Measurements from ENCODE around the gene ASF1B. TPM values are rescaled to one million over a fixed set of nuclear protein-coding genes. Genes with fewer than 3 reads are reported as not detected.

Gene ASF1B
- total RNA-seq, 1 experiment from 2014 or later: 102 TPM

DNA sequence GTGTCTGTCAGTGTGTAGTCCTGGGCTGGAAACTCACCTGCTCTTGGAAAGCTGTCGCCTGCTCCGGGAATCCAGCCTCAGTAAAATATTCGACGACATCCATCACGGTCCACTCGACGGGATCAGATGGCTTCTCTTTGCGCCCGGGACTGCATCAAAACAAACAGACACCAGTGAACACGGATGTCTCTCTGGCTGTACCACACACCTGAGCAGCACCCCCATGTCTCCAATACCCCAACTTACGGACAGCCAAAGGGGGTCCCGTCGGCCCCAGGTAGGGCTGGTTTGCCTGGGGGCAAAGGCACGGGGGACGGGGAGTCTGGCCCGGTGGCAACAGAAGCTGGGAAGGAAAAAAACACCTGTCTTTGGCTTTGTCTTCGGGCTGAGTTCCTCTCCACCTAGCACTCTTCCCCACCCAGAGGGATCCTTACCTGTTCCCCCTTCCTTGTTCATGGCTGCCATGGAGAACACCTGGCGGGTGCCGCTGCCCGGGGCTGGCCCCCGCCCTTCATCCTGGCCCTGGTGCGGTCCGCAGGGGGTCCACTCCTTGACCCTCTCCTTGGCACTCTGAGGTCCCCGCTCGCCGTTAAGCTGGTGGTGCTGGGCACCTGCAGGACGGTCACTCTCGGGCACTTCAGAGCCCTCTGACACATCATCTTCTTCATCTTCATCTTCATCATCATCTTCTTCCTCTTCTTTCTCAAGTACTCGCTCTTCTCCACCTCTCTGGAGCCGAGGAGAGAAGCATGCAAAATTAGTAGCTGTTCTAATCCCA is 47.6 kb downstream of the ASF1B start:
- DNase-seq (ENCODE audit: low spot score): no peak

DNA sequence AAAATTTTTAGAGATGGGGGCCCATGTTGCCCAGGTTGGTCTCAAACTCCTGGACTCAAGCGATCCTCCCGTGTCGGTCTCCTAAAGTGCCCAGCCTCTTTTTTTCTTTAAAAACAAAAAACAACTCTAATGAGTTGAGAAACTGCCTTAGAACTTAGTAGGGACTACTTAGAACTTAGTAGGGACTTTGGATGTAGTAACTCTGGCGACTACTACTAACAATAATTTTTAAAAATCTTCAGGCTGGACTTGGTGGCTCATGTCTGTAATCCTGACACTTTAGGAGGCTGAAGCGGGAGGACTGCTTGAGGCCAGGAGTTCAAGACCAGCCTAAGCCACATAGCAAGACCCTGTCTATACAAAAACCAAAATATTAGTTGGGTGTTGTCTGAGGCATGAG is 50.3 kb downstream of the ASF1B start:
- no peak for DNase-seq (ENCODE audit: low spot score)

DNA sequence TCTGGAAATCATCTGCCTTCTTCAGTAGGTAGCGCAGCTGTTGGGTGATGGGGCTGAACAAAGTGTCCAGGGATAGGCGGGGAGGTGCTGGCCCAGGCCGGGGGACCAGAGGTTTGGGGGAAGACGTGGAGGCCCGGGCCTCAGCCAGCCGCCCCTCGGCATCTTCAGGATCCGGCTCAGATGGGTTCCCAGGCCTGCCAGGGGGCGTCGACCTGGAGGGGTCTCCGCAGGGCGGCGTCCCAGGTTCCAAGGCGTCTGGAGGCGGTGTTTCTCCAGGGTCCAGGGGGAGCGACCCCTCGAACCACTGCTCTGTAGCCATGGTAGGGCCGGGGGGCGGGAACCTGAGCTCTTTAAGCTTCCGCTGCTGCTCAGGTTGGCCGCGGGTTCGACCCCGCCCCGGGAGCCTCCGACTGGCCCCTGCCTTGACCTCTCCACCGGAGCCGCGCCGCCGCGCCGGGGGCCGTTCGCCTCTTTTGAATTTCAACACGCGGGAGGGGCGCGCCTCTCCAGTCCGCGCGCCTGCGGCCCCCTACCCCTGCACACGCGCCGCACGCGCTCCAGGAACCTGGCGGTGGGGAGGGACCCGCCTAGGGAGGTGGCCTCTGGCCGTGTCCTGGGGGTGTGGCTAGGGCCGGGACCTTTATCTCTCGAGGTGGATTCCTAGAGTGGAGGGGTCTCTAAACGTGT is 50.9 kb downstream of the ASF1B start, which contains the start of gene C19orf67:
Gene C19orf67 (minus strand): TSS at position 475 of the 687 bp plus-strand sequence. CDS start 156 bp downstream, at position 319.
- DNase-seq (ENCODE audit: low spot score): no peak

DNA sequence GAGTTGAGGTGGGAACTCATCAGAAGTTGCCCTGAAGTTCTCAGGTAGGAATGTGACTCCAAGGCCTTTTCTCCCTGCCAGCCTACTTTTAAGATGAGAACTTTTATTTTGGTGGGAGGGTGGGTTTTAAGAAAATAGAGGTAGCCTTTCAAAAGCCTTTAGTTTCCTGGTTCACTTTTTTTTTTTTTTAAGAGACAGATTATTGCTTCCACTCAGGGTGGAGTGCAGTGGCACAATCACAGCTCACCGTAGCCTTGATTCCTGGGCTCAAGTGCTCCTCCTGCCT is 53.8 kb downstream of the ASF1B start:
- DNase-seq (ENCODE audit: low spot score): no peak

DNA sequence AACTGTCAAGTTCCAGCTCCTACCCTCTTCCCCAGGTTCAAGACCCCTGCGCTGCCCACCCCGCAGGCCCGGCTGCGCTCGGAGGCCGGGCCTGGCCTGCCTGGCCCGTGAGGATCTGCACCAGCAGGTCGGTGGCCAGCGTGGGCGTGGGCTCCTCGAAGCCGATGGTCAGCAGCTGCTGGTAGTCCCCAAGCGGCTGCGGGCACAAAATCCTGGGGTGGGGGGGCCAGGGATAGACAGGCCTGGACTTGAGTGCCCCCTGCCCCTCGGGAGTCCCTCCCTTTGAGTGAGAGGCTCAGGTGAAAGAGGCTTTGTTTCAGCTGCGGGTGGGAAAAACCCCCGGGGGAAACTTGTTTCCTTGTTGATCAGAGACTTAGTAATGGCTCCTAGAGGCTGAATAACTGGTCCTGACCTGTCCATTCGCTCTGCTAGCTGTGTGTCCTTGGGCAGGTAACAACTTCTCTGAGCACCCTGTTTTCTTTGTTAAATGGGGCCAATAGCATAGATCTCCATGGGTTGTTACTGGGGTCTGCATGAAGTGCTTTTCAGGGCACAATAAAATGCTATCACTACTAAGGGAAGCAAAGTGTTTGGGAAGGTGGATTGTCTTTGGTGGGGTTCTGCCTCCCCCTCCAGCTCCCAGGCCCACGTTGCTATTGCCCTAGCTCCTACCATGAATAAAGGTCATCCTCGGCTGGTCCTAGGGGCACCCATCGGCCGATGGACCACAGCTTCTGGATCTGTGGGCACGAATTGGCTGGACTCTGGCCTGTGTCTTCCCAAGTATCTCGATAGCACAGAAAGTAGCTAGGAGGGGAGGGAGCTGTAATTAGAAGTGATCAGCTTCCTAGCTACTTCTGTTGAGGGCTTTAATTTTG is 54.4 kb downstream of the ASF1B start:
- DNase-seq (ENCODE audit: low spot score): no peak

DNA sequence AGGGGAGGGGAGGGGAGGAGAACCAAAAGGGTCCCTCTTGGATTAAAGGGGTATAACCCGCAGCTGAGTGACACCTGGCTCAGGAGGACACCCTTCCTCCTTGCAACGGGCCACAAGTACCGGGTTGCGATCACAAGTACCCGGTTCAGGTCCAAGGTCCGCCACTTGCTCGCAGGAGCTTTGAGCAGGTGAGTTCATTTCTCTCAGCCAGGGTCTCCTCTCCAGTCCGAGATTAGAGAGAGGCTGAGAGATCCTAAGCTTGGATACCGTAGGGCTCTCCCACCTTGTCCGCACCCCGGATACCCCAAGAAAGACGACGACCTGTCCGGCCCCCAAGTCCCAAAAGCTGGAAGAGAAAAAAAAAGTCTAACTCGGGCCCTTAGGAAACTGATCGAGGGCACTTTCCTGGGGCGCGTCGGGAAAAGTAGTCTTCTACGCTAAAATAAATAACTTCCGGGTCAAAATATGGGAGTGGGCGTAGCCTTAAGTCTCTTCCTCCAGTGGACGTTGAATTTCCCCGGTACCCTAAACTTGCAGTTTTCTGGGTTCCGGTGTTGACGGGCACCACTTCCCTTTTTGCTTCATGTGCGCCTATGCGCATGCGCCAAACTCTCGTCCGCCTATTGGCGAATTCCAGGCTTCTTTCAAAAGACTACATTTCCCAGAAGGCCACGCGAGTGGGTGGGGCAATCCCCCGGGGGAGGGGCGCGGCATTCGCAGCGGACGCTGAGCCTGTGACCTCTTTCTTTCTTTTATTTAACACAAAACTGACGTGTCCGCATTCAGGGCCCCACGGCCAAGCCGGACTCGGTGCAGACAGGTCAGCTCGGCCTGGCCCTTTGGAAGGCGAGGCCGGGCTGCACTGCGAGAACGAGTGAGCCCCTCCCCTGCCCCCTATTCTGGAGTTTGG is 55.2 kb downstream of the ASF1B start:
- DNase-seq (ENCODE audit: low spot score): peak; percentile 95

DNA sequence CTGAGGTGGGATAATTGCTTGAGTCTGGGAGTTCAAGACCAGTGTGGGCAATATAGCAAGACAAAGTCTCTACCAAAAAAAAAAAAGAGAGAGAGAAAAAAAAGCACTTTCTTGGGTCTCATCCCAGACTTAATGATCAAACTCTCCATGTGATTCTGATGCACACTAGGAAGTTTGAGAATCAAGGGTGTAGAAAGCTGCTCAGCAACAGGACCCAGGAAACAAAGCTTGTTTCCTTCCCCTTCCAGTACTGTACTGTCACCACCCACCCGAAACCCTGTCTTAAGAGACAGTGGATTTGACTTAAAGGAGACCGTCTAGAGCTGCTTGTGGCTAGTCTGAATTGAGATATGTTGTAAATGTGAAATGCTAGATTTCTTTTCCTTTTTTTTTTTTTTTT is 58.0 kb downstream of the ASF1B start:
- DNase-seq (ENCODE audit: low spot score): no peak

DNA sequence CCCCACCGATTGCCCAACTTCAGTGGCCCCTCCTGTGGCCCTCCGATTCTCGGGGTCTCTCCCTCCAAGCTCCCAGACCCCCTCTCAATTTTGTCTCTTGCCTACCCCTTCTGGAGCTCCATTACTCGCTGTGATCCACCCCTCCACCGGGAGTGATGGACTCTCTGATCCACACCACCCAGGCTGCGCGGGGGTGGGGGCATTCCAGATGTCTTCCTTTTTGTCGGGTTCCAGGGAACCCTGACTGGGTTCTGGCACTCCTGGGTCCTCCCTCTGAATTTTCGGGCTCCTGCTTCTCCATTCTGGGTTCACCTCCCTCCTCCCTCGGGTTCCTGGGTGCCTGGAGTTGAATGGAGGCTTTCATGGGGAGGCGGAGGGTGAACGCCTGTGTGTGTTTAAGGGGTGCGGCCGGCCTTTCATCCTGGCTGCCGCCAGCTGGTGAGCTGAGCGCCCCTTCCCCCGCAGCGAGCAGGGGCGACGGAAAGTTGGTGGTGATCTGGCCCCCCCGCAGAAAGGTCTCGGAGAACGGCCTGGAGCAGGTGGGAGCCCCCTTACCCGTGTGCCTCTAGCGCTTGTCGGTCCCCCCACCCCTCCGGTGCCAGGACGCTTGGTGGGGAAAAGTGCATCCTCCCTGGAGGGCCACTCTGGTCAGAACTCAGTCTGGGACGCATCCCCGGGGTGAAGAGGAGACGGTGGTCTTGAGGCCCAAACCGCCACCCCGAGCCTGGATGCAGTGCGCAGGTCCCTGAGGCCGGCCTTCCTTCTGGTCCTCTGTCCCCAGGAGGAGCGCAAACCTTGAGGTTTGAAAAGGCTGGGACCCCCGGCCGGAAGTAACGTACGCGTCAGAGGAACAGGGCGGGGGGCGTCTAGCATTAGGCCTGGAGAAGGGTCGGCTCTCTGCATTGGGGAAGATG is 62.2 kb downstream of the ASF1B start:
- DNase-seq (ENCODE audit: low spot score): peak; percentile 44

DNA sequence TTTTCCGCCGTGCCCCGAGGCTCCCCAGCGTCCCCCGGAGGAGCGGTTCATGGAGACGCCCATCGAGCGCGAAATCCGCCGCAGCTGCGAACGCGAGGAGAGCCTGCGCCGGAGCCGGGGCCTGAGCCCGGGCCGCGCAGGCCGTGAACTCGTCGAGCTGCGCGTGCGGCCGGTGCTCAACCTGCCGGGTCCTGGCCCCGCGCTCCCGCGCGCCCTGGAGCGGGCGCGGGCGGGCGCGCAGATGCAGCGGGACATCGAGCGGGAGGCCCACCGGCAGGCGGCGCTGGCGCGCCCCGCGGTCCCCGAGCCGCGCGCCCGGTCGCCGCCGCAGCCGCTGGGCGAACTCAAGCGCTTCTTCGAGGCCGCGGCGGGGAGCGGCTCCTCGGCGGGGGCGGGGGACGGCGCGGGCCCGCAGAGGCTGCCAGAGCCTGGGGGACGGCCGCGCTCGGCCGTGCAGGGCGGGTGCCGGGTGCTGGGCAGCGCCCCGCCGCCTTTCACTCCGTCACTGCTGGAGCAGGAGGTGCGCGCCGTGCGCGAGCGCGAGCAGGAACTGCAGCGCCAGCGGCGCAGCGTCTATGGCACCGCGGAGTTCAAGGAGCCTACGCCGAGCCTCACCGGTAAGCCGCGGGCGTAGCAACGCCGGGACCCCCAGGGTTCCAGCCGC is 63.0 kb downstream of the ASF1B start:
- DNase-seq (ENCODE audit: low spot score): peak; percentile 59

DNA sequence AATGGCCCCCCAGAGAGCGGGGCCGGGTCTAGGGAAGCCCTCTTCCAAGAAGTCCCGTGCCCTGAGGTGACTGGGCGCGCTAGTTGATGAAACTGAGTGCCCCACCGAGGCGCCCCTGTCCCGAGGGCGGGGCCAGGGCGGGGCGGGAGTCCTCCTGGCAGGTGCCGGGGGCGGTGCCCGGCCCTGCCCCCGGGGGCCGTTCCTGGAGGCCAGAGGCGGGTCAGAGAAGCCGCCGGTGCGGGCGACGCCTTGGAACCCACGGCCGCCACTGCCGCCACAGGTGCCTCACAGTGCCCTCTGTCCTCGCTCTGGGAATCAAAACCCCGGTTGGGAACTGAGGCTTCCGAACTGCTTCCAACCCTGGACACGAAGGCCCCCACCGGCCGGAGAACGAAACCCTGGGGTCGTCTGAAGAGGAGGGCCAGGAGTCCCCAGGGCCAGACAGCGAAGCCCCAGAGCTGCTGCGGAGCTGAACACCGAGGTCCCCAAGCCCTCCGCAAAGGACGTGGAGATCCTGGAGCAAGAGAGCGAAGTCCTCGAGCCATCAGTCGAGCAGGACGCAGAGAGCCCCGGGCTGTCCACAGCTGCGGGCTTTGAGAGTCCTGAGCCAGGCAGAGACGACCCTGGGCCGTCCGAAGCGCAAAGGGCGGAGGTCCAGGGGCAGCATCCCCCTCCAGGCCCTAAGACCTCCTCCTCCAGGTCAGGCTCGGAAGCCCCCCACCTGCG is 63.7 kb downstream of the ASF1B start, which contains the start of gene MISP3:
Gene MISP3 (plus strand): TSS at position 252 of the 726 bp plus-strand sequence. CDS start 524 bp downstream, outside the sequence.
- DNase-seq (ENCODE audit: low spot score): peak; percentile 45

DNA sequence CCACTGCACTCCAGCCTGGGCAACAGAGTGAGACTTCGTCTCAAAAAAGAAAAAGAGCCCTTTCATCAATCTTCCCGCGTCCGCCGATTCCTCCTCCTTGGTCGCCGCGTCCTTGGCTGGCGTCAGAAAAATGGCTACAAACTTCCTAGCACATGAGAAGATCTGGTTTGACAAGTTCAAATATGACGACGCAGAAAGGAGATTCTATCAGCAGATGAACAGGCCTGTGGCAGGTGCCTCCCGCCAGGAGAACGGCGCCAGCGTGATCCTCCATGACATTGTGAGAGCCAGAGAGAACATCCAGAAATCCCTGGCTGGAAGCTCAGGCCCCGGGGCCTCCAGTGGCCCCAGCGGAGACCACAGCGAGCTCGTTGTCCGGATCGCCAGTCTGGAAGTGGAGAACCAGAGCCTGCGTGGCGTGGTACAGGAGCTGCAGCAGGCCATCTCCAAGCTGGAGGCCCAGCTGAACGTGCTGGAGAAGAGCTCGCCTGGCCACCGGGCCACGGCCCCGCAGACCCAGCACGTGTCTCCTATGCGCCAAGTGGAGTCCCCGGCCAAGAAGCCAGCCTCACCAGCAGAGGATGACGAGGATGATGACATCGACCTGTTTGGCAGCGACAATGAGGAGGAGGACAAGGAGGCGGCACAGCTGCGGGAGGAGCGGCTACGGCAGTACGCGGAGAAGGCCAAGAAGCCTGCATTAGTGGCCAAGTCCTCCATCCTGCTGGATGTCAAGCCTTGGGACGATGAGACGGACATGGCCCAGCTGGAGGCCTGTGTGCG is 65.9 kb downstream of the ASF1B start:
- DNase-seq (ENCODE audit: low spot score): no peak

Other genes with a start within 250 kb of the ASF1B start
- 2.2 and 3.9 TPM in 2 replicates for gene BRME1, start 230.5 kb downstream of the ASF1B start, total RNA-seq (2014; rRNA removed; shearing (Covaris generic))
- 36.0 and 39.6 TPM in 2 replicates for gene CC2D1A, start 230.4 kb downstream of the ASF1B start, total RNA-seq (2014; rRNA removed; shearing (Covaris generic))
- 0.34 and 1.1 TPM in 2 replicates for gene PODNL1, start 198.2 kb downstream of the ASF1B start, total RNA-seq (2014; rRNA removed; shearing (Covaris generic))
- 46.6 and 47.2 TPM in 2 replicates for gene DCAF15, start 184.1 kb downstream of the ASF1B start, total RNA-seq (2014; rRNA removed; shearing (Covaris generic))
- 6.0 and 6.2 TPM in 2 replicates for gene RFX1, start 130.3 kb downstream of the ASF1B start, total RNA-seq (2014; rRNA removed; shearing (Covaris generic))
- not detected in 2 replicates for gene RLN3, start 108.4 kb downstream of the ASF1B start, total RNA-seq (2014; rRNA removed; shearing (Covaris generic))
- 0.10 TPM in 1 of 2 replicates, not detected in the other for gene IL27RA, start 104.8 kb downstream of the ASF1B start, total RNA-seq (2014; rRNA removed; shearing (Covaris generic))
- 0.08 and 0.20 TPM in 2 replicates for gene PALM3, start 74.5 kb downstream of the ASF1B start, total RNA-seq (2014; rRNA removed; shearing (Covaris generic))
- 0.37 and 0.74 TPM in 2 replicates for gene MISP3, start 63.8 kb downstream of the ASF1B start, total RNA-seq (2014; rRNA removed; shearing (Covaris generic))
- gene C19orf67, start 50.8 kb downstream of the ASF1B start, total RNA-seq (2014; rRNA removed; shearing (Covaris generic)): not detected in 2 replicates
- gene SAMD1, start 45.8 kb downstream of the ASF1B start, total RNA-seq (2014; rRNA removed; shearing (Covaris generic)): 71.7 and 89.0 TPM in 2 replicates
- gene PRKACA, start 18.8 kb downstream of the ASF1B start, total RNA-seq (2014; rRNA removed; shearing (Covaris generic)): 19.4 and 25.0 TPM in 2 replicates
- 1.2 and 2.0 TPM in 2 replicates for gene ADGRL1, start 69.6 kb upstream of the ASF1B start, total RNA-seq (2014; rRNA removed; shearing (Covaris generic))
- 41.4 and 62.8 TPM in 2 replicates for gene ADGRE5, start 244.9 kb upstream of the ASF1B start, total RNA-seq (2014; rRNA removed; shearing (Covaris generic))

All from HT-29 (cell line).